ENCODE measurements around the gene C8B. TPM values are rescaled to one million over a fixed set of nuclear protein-coding genes. Genes with fewer than 3 reads are reported as not detected.

The C8B gene
- total RNA-seq, 1 experiment from 2014 or later = not detected

DNA sequence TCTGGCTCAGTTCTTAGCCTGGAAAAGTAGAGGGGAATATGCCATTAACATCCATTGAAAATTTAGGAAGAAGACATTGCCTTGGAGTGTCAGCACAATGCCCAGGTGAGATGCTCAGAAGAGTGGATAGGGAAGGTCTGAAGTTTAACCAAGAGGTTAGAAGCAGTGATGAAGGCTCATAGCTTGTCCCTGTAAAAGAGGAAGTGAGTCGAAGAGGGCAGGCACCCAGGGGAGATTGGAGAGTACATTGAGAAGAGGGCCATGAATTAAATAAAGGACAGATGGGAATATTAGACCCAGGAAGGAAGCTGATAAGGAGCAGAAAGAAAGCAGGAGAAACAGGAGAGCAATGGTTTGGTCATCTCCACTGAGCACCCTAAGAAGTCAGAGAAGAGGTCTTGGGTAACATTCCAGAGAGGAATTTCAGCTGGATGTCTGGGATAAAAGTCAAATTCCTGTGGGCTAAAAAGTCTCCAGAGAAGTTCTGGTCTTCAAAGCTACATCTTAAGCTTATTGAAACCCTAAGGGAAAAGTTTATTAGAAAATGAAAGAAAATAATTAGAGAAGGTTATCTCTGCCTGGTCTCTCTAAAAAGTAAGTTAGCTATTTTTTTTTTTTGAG, 17.3 kb downstream of the C8B start:
- DNase-seq (ENCODE audit: low read depth, low spot score) = no peak
- in situ Hi-C loops (cut with HindIII; ENCODE audit: low pct_unique_long_range_greater_than_20kb, low sequenced_read_pairs) = no loop called here

DNA sequence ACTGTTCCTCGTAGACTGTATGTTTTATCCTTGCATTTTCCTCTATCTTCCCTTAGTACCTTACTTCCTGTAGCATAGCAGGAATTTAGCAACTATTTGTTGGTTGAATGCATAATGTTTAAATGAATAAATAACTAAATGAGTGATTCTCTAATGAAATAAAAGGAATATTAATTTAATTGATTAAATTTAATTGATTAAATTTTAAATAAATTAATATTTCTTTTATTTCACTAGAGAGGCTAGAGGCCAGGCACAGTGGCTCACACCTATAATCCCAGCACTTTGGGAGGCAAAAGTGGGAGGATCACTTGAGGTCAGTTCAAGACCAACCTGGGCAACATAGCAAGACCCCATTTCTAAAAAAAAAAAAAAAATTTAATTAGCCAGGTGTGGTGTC, 25.8 kb downstream of the C8B start:
- no peak for DNase-seq (ENCODE audit: low read depth, low spot score)

DNA sequence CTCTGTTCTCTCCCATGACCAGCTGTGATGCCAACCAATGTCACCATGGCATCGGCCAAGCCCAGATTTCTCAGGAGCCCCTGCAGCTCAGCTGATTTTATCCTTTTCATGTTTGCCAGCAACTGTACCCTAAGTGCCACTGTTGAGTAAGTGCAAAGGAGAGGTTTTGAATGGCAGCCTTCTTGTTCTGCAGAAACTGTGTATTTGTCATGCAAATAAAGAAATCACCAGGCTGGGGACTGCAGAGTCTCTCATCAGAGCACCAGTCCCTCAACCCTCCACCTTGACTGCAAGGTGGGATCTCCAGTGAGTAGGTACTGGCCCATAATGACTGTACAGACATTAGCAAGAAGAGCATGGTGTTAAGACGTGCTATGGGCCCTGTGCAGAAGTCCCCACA, 26.6 kb downstream of the C8B start:
- no peak for DNase-seq (ENCODE audit: low read depth, low spot score)
- in situ Hi-C loops (cut with HindIII; ENCODE audit: low pct_unique_long_range_greater_than_20kb, low sequenced_read_pairs) = no loop called here

More for the DNA sequence above, 25.8 kb downstream of the C8B start:
- in situ Hi-C loops (cut with HindIII; ENCODE audit: low pct_unique_long_range_greater_than_20kb, low sequenced_read_pairs) = no loop called here

DNA sequence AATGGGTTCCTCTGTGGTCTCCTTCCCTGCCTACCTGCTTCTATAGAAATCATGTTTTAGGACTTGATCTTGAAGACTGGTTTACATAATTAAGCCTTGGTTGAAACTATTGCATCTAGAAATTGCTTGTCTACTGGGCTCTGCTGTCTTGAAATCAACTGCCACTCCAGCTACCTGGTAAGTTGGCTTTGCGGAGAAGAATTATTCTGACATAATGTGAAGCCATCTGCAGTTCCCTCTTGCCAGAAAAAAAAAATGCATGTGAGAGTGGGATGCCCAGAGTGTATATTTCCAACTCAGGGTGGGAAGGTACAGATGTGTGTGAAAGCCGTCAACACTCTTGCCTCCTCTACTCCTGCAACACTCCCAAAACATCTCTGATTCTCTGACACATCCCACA, 27.2 kb downstream of the C8B start:
- in situ Hi-C loops (cut with HindIII; ENCODE audit: low pct_unique_long_range_greater_than_20kb, low sequenced_read_pairs) = no loop called here
- DNase-seq (ENCODE audit: low read depth, low spot score) = no peak

DNA sequence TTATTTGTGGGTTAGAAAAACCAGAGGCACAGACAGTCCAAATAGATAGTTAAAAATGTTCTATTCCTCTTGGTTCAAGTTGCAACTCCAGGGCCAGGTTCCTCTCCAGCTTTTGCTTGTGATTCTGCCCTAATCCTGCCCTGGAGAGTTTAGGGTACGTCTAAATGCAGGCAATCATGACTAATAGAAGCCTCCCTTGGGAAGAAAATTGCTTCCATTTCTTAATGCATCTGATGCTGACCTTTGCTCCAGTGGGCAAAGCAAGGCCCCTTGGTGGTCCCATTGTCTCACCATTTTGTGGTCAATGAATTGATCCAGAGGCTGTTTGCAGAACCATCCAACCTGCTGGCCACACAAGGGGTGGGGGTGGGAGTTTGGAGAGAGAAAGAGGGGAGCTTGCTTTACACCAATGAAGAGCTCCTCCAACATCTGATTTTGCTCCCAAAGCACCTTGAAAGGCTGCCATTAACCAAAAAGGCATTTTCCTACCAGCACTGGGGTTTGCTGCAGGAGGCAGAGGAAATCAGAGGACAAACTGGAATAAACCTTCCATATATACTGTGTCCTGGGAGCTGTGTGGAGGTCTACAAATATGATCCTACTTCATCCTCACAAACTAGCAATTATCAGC, 31.3 kb downstream of the C8B start:
- no peak for DNase-seq (ENCODE audit: low read depth, low spot score)
- in situ Hi-C loops (cut with HindIII; ENCODE audit: low pct_unique_long_range_greater_than_20kb, low sequenced_read_pairs) = no loop called here

DNA sequence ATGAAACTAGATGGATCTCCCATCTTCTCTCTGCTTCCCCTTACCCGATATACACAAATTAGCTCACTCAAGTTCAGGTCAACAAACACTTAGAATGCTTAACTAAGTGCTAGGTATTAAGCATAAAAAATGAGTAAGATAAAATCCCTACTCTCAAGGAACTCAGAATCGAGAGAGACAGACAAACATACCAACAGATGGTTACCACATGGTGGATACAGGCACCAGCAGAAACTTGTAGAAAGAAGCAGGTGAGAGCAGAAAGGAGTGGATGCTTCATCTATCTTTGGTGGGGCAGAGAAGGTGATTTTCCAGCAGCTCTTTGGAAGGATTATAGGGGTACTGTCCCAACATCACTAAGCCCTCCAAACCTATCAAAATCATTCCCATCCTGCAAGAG, 32.2 kb downstream of the C8B start:
- DNase-seq (ENCODE audit: low read depth, low spot score) = no peak
- in situ Hi-C loops (cut with HindIII; ENCODE audit: low pct_unique_long_range_greater_than_20kb, low sequenced_read_pairs) = no loop called here

DNA sequence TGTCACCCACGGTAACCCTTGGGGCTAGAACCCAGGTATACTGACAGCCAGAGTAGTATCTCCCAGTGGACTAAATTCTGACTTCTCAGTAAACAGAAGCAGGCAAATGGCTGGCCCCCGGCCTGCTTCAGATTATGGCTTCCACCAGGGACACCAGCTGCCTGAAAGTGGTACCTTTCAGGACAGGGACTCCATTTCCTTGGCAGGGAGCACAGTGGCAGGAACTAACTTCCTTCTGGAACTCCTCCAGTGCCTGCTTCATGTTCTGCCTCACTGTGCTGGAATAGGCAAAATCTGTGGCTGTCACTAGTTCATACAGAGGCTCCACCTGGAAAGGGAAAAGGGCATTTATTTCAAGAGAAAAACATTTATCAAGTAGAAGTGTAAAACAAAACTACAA, 32.7 kb downstream of the C8B start:
- in situ Hi-C loops (cut with HindIII; ENCODE audit: low pct_unique_long_range_greater_than_20kb, low sequenced_read_pairs) = no loop called here
- DNase-seq (ENCODE audit: low read depth, low spot score) = no peak

DNA sequence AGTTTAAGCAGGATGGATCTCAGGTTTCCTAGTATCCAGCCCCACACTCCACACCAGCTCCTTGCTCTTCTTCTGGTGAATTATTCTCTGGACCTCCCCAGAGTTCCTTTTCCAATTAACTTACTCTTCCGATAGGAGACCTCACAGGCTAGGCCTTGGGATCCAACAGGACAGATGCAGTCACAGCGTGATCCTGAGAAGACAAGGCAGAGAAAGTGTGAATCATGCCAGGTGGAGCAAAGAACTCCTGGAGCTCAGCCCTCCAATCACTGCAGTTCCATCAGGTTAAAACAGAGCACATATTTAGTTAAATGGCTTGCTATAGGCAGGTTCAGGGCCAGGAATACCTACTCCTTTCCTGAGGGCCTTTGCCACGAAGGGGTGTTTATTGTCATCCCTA, 34.1 kb downstream of the C8B start:
- in situ Hi-C loops (cut with HindIII; ENCODE audit: low pct_unique_long_range_greater_than_20kb, low sequenced_read_pairs) = no loop called here
- no peak for DNase-seq (ENCODE audit: low read depth, low spot score)

DNA sequence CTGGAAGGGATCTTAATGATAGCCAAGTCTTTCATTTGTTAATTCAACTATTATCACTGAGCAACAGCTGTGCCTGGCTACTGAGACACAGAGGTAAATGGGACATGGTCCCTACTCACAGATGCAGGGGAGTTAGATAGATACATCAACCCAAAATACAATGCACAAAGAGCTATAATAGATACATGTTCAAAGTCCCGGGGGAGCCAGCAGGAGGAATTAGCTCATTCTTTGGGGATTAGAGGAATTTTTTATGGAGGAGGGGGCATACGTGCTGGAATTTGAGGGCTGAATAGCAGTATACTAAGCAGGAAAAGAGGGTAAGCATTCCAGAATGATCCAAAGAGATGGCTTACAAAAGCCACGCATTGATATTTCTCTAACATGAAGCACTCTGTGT, 34.6 kb downstream of the C8B start:
- DNase-seq (ENCODE audit: low read depth, low spot score) = no peak
- in situ Hi-C loops (cut with HindIII; ENCODE audit: low pct_unique_long_range_greater_than_20kb, low sequenced_read_pairs) = no loop called here

DNA sequence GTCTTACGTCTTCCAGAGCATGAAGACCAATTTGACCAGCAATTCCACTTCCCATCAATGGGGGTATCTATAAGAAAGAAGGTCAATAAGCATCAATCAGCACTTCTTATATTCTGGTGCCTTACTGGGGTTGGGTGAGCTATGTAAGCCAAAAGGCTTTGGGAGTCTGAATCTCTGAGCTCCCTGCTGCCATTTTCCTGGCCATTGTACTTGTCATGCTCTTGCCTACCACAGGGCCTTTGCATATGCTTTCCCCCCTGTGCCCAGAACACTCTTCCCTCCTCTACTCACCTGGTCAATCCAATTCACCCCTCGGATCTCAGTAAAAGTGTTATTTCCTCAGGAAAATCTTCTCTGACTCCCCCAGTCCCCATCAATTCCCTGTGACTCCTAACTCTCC, 36.3 kb downstream of the C8B start:
- DNase-seq (ENCODE audit: low read depth, low spot score) = no peak
- in situ Hi-C loops (cut with HindIII; ENCODE audit: low pct_unique_long_range_greater_than_20kb, low sequenced_read_pairs) = no loop called here

DNA sequence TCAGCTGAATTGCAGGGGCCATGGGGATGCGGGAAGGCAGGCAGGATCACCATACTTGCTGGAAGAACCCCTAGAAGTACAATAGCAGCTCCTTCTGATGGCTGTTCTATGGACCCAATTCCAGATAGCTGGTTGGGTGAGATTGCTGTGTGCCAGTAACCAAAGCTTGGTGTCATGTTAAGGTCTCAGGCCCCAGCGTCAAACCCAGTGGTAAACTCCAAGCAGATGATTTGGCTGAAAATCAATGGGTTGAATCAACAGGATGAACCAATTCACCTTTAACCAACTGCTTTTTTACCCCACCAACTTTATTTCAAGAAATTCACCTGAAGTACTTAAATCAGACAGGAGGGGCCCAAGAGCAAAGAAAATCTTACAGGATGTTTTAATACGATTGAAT, 37.8 kb downstream of the C8B start:
- in situ Hi-C loops (cut with HindIII; ENCODE audit: low pct_unique_long_range_greater_than_20kb, low sequenced_read_pairs) = no loop called here
- no peak for DNase-seq (ENCODE audit: low read depth, low spot score)

DNA sequence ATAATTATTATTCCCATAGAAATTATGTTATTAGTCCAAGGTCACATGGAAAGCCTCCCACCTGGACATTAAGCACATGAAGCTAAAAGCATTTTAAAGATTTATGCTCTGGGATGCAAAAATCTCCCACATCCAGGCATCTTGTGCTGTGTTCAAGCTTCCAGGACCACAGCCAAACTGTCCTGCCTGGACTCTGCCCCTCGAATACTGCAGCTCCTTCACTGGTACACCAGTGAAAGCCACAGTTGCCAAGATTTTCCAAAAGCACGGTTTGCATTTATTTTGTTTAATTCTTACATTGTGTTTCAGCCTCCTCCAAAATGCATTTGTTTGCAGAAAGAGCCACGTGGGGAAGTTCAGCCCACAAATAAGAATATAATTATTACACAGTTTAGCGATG, 38.6 kb downstream of the C8B start:
- in situ Hi-C loops (cut with HindIII; ENCODE audit: low pct_unique_long_range_greater_than_20kb, low sequenced_read_pairs) = no loop called here
- DNase-seq (ENCODE audit: low read depth, low spot score) = no peak

DNA sequence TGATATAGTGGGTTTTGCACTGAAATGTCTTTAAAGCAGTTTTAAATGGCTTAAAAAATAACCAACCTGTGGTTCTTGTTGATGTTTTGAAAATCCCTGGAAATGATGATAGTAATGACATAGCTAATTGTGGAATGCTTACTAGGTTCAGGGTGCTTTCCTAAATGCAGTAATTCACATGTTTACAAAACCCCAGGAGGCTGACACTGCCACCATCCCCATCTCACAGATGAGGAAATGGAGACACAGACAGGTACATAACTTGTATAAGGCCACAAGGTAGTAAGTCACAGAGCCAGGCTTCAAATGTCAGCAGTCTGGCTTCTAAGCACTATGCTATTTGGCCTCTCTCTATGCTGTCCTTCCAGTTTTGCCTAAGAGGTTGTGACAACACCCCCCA, 40.6 kb downstream of the C8B start:
- in situ Hi-C loops (cut with HindIII; ENCODE audit: low pct_unique_long_range_greater_than_20kb, low sequenced_read_pairs) = no loop called here
- DNase-seq (ENCODE audit: low read depth, low spot score) = no peak

DNA sequence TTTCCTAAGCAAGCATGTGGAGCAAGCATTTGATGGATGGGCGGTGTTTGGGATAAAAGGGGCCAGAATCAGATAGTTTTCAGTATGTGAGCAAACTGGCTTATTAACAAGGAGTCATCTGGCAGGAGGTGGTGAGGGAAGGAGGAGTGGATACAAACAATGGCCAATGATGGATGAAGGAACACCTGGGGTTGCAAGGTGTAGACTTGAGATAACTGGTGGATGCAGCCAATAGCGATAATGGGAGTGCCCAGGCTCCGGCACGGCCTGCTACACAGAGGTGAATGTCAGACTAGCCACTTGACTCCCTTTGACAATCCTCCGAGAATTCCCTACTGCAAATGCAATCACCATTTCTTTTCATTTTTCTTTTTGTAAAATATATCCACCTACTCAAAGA, 41.7 kb downstream of the C8B start:
- no peak for DNase-seq (ENCODE audit: low read depth, low spot score)
- in situ Hi-C loops (cut with HindIII; ENCODE audit: low pct_unique_long_range_greater_than_20kb, low sequenced_read_pairs) = no loop called here

DNA sequence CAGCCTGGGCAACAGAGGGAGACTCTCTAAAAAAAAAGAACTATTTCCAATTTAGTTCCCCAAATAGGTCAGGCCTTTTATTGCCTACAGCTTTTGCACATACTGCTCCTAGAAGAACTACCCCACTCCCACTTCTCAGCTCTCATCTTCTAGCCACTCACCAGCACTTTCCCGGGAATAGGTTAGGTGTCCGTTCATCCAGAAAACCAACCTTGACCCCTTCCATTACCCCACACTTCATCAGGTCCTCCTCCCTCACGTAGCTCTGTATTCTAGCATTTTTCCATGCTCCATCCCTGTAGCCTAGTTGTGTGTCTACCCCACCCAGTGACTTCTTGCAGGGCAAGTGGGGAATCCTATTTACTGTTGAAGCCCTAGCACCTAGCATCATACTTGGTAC, 42.6 kb downstream of the C8B start:
- no peak for DNase-seq (ENCODE audit: low read depth, low spot score)
- in situ Hi-C loops (cut with HindIII; ENCODE audit: low pct_unique_long_range_greater_than_20kb, low sequenced_read_pairs) = no loop called here

DNA sequence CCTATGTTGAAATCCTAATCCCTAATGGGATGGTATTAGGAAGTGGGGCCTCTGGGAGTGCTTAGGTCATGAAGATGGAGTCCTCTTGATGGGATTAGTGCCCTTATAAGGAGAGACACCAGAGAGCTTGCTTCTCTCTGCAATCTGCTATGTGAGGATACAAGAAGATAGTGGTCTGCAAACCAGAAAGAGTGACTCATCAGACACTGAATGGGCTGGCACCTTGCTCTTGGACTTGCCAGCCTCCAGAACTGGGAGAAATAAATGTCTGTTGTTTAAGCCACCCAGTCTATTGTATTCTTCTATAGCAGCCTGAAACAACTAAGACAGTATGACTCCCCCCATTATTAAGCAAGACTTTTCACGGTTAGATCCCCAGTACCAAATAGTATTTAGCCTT, 43.3 kb downstream of the C8B start:
- in situ Hi-C loops (cut with HindIII; ENCODE audit: low pct_unique_long_range_greater_than_20kb, low sequenced_read_pairs) = no loop called here
- DNase-seq (ENCODE audit: low read depth, low spot score) = no peak

DNA sequence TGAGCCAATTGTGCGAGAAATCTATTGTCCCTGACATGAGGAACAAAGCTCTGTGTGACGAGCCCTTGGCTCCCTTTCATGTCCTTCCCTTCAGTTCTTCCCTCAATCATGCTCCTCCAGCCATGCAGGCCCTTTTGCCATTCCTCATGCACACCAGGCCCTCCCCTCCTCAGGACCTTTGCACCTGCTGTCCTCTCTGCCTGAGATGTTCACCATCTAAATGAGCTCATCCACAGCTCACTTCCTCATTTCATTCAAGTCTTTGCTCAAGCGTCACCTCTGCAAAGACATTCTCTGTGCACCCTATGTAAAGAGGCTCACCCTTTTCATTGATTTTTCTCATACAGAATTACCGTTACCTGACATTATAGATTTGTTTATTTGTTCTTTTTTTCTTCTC, 43.7 kb downstream of the C8B start:
- in situ Hi-C loops (cut with HindIII; ENCODE audit: low pct_unique_long_range_greater_than_20kb, low sequenced_read_pairs) = no loop called here
- DNase-seq (ENCODE audit: low read depth, low spot score) = no peak

DNA sequence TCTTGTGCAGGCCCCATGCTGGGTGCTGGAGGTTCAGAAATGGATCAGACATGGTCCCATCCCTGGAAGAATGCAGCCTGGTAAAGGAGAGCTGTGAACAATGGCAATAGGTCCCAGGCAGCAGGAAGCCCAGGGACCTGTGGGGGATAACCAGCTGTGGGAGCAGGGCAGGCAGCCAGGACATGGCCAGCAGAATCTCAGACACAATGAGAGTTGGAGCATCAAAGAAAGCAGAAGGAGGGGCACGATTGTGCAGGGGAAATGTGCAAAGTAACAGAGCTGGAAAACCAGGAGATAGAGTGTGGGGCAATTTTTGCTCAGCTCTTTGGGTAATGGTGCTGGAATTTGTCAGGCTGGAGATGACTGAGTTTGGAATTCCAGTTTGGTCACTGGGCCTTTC, 44.3 kb downstream of the C8B start:
- DNase-seq (ENCODE audit: low read depth, low spot score) = no peak
- in situ Hi-C loops (cut with HindIII; ENCODE audit: low pct_unique_long_range_greater_than_20kb, low sequenced_read_pairs) = no loop called here

DNA sequence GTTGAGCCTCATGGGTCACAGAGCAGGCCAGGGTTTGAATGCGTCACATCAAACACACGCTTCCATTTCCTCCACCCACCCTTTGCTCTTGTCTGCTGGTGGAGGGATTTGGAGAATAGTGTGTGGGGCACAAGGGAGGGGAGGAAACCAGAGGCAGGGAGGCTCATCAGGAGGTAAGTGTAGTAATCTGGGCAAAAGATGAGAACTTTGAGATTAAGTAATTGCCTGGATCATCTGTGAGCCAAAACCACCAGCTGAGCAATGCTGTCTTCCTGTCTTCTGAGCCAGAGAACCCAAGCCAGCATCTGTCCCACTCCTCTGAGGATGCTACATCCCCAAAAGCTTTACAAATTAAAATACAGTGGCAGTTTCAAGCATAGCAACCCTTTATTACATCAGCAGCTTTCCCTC, 45.2 kb downstream of the C8B start:
- DNase-seq (ENCODE audit: low read depth, low spot score) = no peak
- in situ Hi-C loops (cut with HindIII; ENCODE audit: low pct_unique_long_range_greater_than_20kb, low sequenced_read_pairs) = no loop called here

DNA sequence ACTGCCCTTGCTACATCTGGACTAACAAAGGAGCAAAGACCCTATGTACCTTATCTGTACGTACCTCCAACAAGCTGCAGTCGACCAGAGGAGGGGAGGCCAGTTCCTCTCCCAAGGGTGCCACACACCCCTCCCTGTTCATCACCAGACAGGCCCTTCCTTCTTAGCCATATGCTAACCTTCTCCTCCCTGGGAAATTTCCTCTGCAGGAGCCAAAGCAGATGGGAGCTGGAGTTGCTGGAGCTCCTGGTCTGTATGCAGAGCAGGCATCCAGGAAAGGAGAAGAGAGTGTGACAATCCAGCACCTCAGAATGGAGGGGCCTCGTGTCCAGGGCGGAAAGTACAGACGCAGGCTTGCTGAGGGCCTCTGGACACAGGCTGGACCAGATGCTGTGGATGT, 48.5 kb downstream of the C8B start:
- DNase-seq (ENCODE audit: low read depth, low spot score) = no peak
- in situ Hi-C loops (cut with HindIII; ENCODE audit: low pct_unique_long_range_greater_than_20kb, low sequenced_read_pairs) = no loop called here
